C4-2B (cell line): ENCODE data around the gene RAB26.

Experiments used
- ZFX ChIP-seq: fragments of 450-650 bp; IDR thresholded peaks from 2 replicates; pipeline ENCODE4 v1.6.1; 2017
- TF ChIP-seq, protein P1 (sequence below): fragments of 450-650 bp; conservative IDR thresholded peaks from 2 replicates; pipeline ENCODE4 v1.5.1; 2017; ENCODE audit warnings: mild to moderate bottlenecking

DNA sequence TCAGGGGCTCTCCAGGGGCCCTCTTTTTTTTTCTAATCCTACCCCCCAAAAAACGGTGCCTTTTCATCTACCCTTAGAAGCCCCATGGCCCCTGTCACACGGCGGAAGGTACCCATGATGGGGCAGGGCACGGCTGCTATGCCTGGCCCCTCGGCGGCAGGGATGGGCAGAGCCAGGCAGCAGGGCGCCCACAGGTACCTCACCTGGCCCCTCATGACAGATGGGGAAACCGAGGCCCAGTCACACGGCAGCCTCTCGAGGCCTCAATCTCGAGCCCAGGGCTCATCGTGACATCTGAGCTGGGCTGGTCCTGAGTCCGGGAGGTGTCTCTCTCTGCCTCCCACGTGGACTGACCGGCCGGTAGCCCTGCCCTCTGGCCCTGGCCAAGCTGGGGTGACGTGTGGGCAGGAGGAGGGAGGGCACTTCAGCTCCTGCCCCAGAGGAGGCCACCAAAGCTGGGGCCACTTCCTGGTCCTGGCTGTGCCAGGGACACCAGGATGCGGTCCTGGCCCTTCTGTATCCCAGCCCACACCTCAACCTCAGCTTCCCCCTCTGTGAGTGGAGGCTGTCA, 18.7 kb downstream of the RAB26 start:
- TF ChIP-seq, protein P1, sequence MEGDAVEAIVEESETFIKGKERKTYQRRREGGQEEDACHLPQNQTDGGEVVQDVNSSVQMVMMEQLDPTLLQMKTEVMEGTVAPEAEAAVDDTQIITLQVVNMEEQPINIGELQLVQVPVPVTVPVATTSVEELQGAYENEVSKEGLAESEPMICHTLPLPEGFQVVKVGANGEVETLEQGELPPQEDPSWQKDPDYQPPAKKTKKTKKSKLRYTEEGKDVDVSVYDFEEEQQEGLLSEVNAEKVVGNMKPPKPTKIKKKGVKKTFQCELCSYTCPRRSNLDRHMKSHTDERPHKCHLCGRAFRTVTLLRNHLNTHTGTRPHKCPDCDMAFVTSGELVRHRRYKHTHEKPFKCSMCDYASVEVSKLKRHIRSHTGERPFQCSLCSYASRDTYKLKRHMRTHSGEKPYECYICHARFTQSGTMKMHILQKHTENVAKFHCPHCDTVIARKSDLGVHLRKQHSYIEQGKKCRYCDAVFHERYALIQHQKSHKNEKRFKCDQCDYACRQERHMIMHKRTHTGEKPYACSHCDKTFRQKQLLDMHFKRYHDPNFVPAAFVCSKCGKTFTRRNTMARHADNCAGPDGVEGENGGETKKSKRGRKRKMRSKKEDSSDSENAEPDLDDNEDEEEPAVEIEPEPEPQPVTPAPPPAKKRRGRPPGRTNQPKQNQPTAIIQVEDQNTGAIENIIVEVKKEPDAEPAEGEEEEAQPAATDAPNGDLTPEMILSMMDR = no peak
- TF ChIP-seq ZFX = no peak
